Measurements from ENCODE around the gene CUX1.

DNA sequence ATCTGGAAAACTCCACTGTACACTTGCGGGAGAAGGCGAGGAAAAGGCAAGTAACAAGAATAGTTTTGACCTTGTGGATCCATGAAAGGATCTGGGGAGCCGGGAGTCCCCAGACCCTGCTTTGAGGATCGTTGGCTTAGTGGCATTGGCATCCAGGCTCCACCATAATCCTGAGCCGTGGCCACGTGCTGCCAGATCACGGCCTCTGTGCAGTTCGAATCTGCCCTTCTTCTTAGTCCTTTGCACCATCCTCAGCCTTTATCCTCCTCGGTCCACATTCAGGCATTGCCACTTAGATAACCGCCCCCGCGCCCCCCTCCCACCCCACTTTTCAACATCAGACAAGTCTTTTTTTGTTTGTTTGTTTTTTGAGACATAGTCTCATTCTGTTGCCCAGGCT lies 201.4 kb downstream of the CUX1 start:
- TF ChIP-seq, protein P1, sequence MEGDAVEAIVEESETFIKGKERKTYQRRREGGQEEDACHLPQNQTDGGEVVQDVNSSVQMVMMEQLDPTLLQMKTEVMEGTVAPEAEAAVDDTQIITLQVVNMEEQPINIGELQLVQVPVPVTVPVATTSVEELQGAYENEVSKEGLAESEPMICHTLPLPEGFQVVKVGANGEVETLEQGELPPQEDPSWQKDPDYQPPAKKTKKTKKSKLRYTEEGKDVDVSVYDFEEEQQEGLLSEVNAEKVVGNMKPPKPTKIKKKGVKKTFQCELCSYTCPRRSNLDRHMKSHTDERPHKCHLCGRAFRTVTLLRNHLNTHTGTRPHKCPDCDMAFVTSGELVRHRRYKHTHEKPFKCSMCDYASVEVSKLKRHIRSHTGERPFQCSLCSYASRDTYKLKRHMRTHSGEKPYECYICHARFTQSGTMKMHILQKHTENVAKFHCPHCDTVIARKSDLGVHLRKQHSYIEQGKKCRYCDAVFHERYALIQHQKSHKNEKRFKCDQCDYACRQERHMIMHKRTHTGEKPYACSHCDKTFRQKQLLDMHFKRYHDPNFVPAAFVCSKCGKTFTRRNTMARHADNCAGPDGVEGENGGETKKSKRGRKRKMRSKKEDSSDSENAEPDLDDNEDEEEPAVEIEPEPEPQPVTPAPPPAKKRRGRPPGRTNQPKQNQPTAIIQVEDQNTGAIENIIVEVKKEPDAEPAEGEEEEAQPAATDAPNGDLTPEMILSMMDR (IDR thresholded peaks at IDR 0.05) = no peak
- no peak for TF ChIP-seq POLR2AphosphoS5 (IDR thresholded peaks at IDR 0.05)
- no peak for TF ChIP-seq POLR2A (IDR thresholded peaks at IDR 0.05)

Measured in suprapubic skin (tissue), 4 donors.